Mesothelial cell of epicardium (in vitro differentiated cells): ENCODE measurements around the gene ZFR2. TPM values are rescaled to one million over a fixed set of nuclear protein-coding genes. Genes with fewer than 3 reads are reported as not detected.
"Not testable (repeated sequence)": the region's sequence is repeated elsewhere in the genome, so short reads cannot be mapped to it uniquely, and the experiment has no call there.

Experiments
- DNase-seq, 2 experiments: peaks; one replicate each; pipeline ENCODE4 v3.0.0; 2021; ENCODE audit warnings: low spot score in 2 of 2; ENCODE audit not compliant: unreplicated experiment in 2 of 2
- H3K27ac Mint-ChIP-seq: 2 replicates; pipeline ENCODE4 v1.8.0; 2021; ENCODE audit warnings: mixed read lengths
- H3K27me3 Mint-ChIP-seq: 2 replicates; pipeline ENCODE4 v1.8.0; 2021; ENCODE audit warnings: low read depth, mixed read lengths
- H3K36me3 Mint-ChIP-seq: 2 replicates; pipeline ENCODE4 v1.8.0; 2021; ENCODE audit warnings: mixed read lengths
- H3K4me1 Mint-ChIP-seq: 2 replicates; pipeline ENCODE4 v1.8.0; 2021; ENCODE audit warnings: mixed read lengths
- H3K4me3 Mint-ChIP-seq: 2 replicates; pipeline ENCODE4 v1.8.0; 2021; ENCODE audit warnings: mild to moderate bottlenecking, moderate library complexity, mixed read lengths
- H3K9me3 Mint-ChIP-seq: 2 replicates; pipeline ENCODE4 v1.8.0; 2021; ENCODE audit warnings: mixed read lengths
- CTCF ChIP-seq: fragments of 200-600 bp; sonication (generic); IDR thresholded peaks from one replicate; pipeline ENCODE4 v1.5.0; 2021; ENCODE audit warnings: antibody characterized with exemption; ENCODE audit not compliant: unreplicated experiment
- total RNA-seq: library from RNA; stranded (reverse); gene quantifications from 3 replicates; pipeline ENCODE4 v1.2.1, GENCODE V29; 2021

Gene ZFR2
- total RNA-seq, 1 donor from 2014 or later = 3.6 TPM

- H3K4me3 Mint-ChIP-seq = peak overlapping the region; percentile 97
Measured at GRCh38 chr19:3760871-3761361, 107.9 kb downstream of the ZFR2 start.

GRCh38 chr19:3759482-3760254 is 109.2 kb downstream of the ZFR2 start:
- peak overlapping the region; percentile 97 for H3K4me3 Mint-ChIP-seq

More at GRCh38 chr19:3760871-3761361, 107.9 kb downstream of the ZFR2 start:
- H3K27me3 Mint-ChIP-seq = no peaks in the 10 kb centered on the region
- H3K27ac Mint-ChIP-seq = peak overlapping the region; percentile 98
- H3K9me3 Mint-ChIP-seq = no peaks in the 10 kb centered on the region
- H3K4me1 Mint-ChIP-seq = peaks cover 15% of the 10 kb centered on the region
- DNase-seq = no peak
- no peak for TF ChIP-seq CTCF
- H3K36me3 Mint-ChIP-seq = peaks cover 8% of the 10 kb centered on the region

GRCh38 chr19:3758297-3758696 is 110.5 kb downstream of the ZFR2 start:
- Mint-ChIP-seq H3K4me1 (peaks cover 15% of the 10 kb centered on the region), H3K36me3 (peaks cover 17% of the 10 kb centered on the region)
- H3K27ac Mint-ChIP-seq, H3K27me3 Mint-ChIP-seq, H3K9me3 Mint-ChIP-seq, DNase-seq, H3K4me3 Mint-ChIP-seq: not testable (repeated sequence)

More at GRCh38 chr19:3759482-3760254, 109.2 kb downstream of the ZFR2 start:
- TF ChIP-seq CTCF = no peak
- Mint-ChIP-seq H3K4me1 (peaks cover 15% of the 10 kb centered on the region), H3K27me3 (no peaks in the 10 kb centered on the region), H3K9me3 (no peaks in the 10 kb centered on the region), H3K36me3 (peaks cover 14% of the 10 kb centered on the region), H3K27ac (no peak overlapping the region)
- DNase-seq = no peak

GRCh38 chr19:3757705-3758104 is 111.1 kb downstream of the ZFR2 start:
- H3K27ac Mint-ChIP-seq, DNase-seq, H3K4me3 Mint-ChIP-seq, H3K27me3 Mint-ChIP-seq, H3K9me3 Mint-ChIP-seq: not testable (repeated sequence)
- Mint-ChIP-seq H3K4me1 (peaks cover 10% of the 10 kb centered on the region), H3K36me3 (peaks cover 14% of the 10 kb centered on the region)

Other genes starting within 250 kb of the ZFR2 start
- gene CACTIN, start 242.2 kb downstream of the ZFR2 start, total RNA-seq = 36.6 to 39.2 TPM (median 37.3 TPM) in 3 replicates
- gene PIP5K1C, start 168.6 kb downstream of the ZFR2 start, total RNA-seq = 43.9 to 47.1 TPM (median 45.7 TPM) in 3 replicates
- gene TJP3, start 160.7 kb downstream of the ZFR2 start, total RNA-seq = 20.0 to 21.7 TPM (median 20.1 TPM) in 3 replicates
- 22.1 to 25.2 TPM (median 23.5 TPM) in 3 replicates for gene APBA3, start 107.3 kb downstream of the ZFR2 start, total RNA-seq
- gene MRPL54, start 106.4 kb downstream of the ZFR2 start, total RNA-seq = 26.8 to 30.2 TPM (median 27.6 TPM) in 3 replicates
- gene RAX2, start 96.8 kb downstream of the ZFR2 start, total RNA-seq = not detected in 3 replicates
- 3.7 to 5.0 TPM (median 4.0 TPM) in 3 replicates for gene MATK, start 82.7 kb downstream of the ZFR2 start, total RNA-seq
- 0.18 TPM in 1 of 3 replicates, not detected in the others for gene ATCAY, start 11.6 kb upstream of the ZFR2 start, total RNA-seq
- gene NMRK2, start 64.0 kb upstream of the ZFR2 start, total RNA-seq = not detected in 3 replicates
- gene DAPK3, start 102.1 kb upstream of the ZFR2 start, total RNA-seq = 127 to 135 TPM (median 131 TPM) in 3 replicates
- 2,808 to 2,923 TPM (median 2,892 TPM) in 3 replicates for gene EEF2, start 116.4 kb upstream of the ZFR2 start, total RNA-seq
- 47.9 to 50.1 TPM (median 48.0 TPM) in 3 replicates for gene PIAS4, start 138.7 kb upstream of the ZFR2 start, total RNA-seq
- gene ZBTB7A, start 197.9 kb upstream of the ZFR2 start, total RNA-seq = 27.3 to 27.9 TPM (median 27.7 TPM) in 3 replicates